Neural progenitor cell (in vitro differentiated cells): Measurements from ENCODE around the gene PDE7B.

Experiments
- EZH2 ChIP-seq: fragments of 200-600 bp; sonication (generic); IDR thresholded peaks from 2 replicates; pipeline ENCODE4 v1.6.1; 2017; ENCODE audit warnings: antibody characterized with exemption, mild to moderate bottlenecking, moderate library complexity
- EZH2phosphoT487 ChIP-seq: fragments of 200-600 bp; sonication (generic); IDR thresholded peaks from 2 replicates; pipeline ENCODE4 v1.6.1; 2017; ENCODE audit warnings: antibody characterized with exemption
- TF ChIP-seq, protein P1 (sequence below): fragments of 200-600 bp; sonication (generic); IDR thresholded peaks from 2 replicates; pipeline ENCODE4 v1.5.1; 2017; ENCODE audit warnings: antibody characterized with exemption, mild to moderate bottlenecking

DNA sequence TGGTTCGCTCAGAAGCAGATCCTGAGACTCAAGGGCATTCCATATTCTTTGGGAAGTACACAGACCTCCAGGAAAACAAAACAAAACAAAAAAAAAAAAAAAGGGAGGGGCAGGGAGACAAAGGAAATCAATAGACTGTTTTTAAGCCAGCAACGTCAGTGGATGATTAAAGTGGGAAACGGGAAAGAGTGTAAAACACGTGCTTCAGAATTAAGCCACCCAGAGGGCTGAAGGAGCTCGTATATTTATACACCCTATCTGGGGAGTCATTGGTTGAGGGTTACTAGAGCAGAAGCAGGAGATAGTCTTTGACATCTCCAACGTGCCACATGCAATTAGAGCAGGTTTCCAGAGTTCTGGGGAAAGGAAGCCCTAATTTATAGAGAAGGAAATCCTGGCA is 26.2 kb downstream of the PDE7B start:
- TF ChIP-seq, protein P1, sequence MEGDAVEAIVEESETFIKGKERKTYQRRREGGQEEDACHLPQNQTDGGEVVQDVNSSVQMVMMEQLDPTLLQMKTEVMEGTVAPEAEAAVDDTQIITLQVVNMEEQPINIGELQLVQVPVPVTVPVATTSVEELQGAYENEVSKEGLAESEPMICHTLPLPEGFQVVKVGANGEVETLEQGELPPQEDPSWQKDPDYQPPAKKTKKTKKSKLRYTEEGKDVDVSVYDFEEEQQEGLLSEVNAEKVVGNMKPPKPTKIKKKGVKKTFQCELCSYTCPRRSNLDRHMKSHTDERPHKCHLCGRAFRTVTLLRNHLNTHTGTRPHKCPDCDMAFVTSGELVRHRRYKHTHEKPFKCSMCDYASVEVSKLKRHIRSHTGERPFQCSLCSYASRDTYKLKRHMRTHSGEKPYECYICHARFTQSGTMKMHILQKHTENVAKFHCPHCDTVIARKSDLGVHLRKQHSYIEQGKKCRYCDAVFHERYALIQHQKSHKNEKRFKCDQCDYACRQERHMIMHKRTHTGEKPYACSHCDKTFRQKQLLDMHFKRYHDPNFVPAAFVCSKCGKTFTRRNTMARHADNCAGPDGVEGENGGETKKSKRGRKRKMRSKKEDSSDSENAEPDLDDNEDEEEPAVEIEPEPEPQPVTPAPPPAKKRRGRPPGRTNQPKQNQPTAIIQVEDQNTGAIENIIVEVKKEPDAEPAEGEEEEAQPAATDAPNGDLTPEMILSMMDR: no peak
- TF ChIP-seq EZH2phosphoT487: no peak
- TF ChIP-seq EZH2: no peak
